Esophagus squamous epithelium (tissue), 4 donors: ENCODE results near the gene NKAIN4.

ENCODE experiments used
- POLR2A ChIP-seq, 4 donors: fragments of 450-650 bp; IDR thresholded peaks; one replicate each; pipeline ENCODE4 v1.6.1; 2017; ENCODE audit warnings: antibody characterized with exemption in 4 of 4, mild to moderate bottlenecking in 4 of 4, moderate library complexity in 3 of 4
- TF ChIP-seq, protein P1 (sequence below), 6 experiments: fragments of 450-650 bp in 4 of 6; fragments of 200-600 bp in 2 of 6; sonication (generic) in 2 of 6; IDR thresholded peaks; one replicate each; pipeline ENCODE4 v1.5.1; 2016 to 2019; ENCODE audit warnings: antibody characterized with exemption in 6 of 6, mild to moderate bottlenecking in 4 of 6, moderate library complexity in 4 of 6

GRCh38 chr20:63297796-63298572, 43.7 kb upstream of the NKAIN4 start:
- TF ChIP-seq, protein P1, sequence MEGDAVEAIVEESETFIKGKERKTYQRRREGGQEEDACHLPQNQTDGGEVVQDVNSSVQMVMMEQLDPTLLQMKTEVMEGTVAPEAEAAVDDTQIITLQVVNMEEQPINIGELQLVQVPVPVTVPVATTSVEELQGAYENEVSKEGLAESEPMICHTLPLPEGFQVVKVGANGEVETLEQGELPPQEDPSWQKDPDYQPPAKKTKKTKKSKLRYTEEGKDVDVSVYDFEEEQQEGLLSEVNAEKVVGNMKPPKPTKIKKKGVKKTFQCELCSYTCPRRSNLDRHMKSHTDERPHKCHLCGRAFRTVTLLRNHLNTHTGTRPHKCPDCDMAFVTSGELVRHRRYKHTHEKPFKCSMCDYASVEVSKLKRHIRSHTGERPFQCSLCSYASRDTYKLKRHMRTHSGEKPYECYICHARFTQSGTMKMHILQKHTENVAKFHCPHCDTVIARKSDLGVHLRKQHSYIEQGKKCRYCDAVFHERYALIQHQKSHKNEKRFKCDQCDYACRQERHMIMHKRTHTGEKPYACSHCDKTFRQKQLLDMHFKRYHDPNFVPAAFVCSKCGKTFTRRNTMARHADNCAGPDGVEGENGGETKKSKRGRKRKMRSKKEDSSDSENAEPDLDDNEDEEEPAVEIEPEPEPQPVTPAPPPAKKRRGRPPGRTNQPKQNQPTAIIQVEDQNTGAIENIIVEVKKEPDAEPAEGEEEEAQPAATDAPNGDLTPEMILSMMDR (IDR thresholded peaks at IDR 0.05): no peak
- no peak for TF ChIP-seq POLR2A (IDR thresholded peaks at IDR 0.05)
